Colonic mucosa (tissue), 4 donors: ENCODE measurements around the gene ENO3. TPM values are rescaled to one million over a fixed set of nuclear protein-coding genes. Genes with fewer than 3 reads are reported as not detected.
A peak's percentile ranks its signal among the peaks of the same experiment; 100 is the strongest.
"Not testable (repeated sequence)": the region's sequence is repeated elsewhere in the genome, so short reads cannot be mapped to it uniquely, and the experiment has no call there.

Experiments
- DNase-seq: peaks from one replicate; pipeline ENCODE4 v3.0.0-alpha.2; 2020
- H3K27ac ChIP-seq: fragments of 200-600 bp; one replicate; pipeline ENCODE4 v1.8.0; 2021
- H3K27me3 ChIP-seq: fragments of 200-600 bp; one replicate; pipeline ENCODE4 v1.8.0; 2021
- H3K36me3 ChIP-seq: fragments of 200-600 bp; one replicate; pipeline ENCODE4 v1.8.0; 2021
- H3K4me1 ChIP-seq: fragments of 200-600 bp; one replicate; pipeline ENCODE4 v1.8.0; 2021; ENCODE audit warnings: mild to moderate bottlenecking
- H3K4me3 ChIP-seq: fragments of 200-600 bp; one replicate; pipeline ENCODE4 v1.8.0; 2021
- H3K9ac ChIP-seq, 2 donors: one replicate each; pipeline ENCODE4 v1.7.0; 2013; ENCODE audit warnings: control low read depth in 2 of 2, low read depth in 2 of 2, low read length in 2 of 2
- H3K9me3 ChIP-seq: fragments of 200-600 bp; one replicate; pipeline ENCODE4 v1.8.0; 2021
- intact Hi-C: fragments of 100-400 bp; cut with DNase I; formaldehyde crosslinking; loops from one replicate; pipeline ENCODE4 v1.14.1; 2022
- total RNA-seq, 2 donors: library from RNA; stranded (reverse); fragmentation: NEBNext Ultra II Directional in 1 of 2; extraction: Animal tissue kit (Norgen Biotek cat#: 25700) in 1 of 2; gene quantifications; one replicate each; pipeline ENCODE4 v1.2.1, GENCODE V29; 2021
- TF ChIP-seq, protein P1 (sequence below): fragments of 200-600 bp; IDR thresholded peaks from one replicate; pipeline ENCODE4 v1.8.0; 2022; ENCODE audit warnings: antibody characterized with exemption, mild to moderate bottlenecking
- donor health status: healthy.
- donor health status: DM: no; HTN: no; CAD: no.
- donor health status: DM: no; HTN: no; CAD: no.

Gene ENO3
- total RNA-seq: 10 to 100 TPM in 1 of 2 donors, 1 to 10 TPM in 1; 3.8 to 17.6 TPM

DNA sequence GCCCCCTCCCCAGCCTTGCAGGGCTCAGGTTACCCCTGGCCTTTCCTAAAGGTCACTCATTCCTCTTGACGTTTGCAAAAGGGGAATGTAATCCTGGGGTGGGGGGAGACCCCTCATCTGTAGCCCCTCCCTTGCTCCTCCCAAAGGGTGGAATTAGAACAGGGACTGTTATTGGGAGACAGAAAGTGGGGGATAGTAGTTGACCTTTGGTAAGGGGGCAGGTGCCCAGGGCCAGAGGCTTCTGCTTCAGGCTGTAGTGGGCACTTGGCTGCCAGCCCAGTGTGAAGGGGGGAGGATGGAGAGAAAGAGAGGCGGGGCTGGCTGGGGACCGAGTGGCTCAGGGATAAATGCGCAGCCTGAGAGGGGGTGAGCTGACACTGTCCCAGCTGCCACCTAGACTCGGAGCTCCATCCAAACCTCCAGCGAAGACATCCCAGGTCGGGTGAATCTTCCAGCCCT lies at the start of gene ENO3:
Gene ENO3, plus strand, starts transcription at position 374 of the 459 bp plus-strand sequence. CDS start 711 bp downstream, outside the sequence.
- peak; percentile 48 for DNase-seq
- Histone ChIP-seq H3K9me3 (no peaks in the 10 kb centered on the region), H3K4me3 (peak within 1 kb of the TSS; percentile 89), H3K9ac (peak within 1 kb of the TSS; percentile 70 to 86), H3K27ac (peak within 1 kb of the TSS; percentile 98), H3K4me1 (peaks cover 7% of the 10 kb centered on the region), H3K27me3 (no peaks in the 10 kb centered on the region), H3K36me3 (peaks cover 5% of the 10 kb centered on the region)
- intact Hi-C loops: no loop called here
- TF ChIP-seq, protein P1, sequence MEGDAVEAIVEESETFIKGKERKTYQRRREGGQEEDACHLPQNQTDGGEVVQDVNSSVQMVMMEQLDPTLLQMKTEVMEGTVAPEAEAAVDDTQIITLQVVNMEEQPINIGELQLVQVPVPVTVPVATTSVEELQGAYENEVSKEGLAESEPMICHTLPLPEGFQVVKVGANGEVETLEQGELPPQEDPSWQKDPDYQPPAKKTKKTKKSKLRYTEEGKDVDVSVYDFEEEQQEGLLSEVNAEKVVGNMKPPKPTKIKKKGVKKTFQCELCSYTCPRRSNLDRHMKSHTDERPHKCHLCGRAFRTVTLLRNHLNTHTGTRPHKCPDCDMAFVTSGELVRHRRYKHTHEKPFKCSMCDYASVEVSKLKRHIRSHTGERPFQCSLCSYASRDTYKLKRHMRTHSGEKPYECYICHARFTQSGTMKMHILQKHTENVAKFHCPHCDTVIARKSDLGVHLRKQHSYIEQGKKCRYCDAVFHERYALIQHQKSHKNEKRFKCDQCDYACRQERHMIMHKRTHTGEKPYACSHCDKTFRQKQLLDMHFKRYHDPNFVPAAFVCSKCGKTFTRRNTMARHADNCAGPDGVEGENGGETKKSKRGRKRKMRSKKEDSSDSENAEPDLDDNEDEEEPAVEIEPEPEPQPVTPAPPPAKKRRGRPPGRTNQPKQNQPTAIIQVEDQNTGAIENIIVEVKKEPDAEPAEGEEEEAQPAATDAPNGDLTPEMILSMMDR: no peak

DNA sequence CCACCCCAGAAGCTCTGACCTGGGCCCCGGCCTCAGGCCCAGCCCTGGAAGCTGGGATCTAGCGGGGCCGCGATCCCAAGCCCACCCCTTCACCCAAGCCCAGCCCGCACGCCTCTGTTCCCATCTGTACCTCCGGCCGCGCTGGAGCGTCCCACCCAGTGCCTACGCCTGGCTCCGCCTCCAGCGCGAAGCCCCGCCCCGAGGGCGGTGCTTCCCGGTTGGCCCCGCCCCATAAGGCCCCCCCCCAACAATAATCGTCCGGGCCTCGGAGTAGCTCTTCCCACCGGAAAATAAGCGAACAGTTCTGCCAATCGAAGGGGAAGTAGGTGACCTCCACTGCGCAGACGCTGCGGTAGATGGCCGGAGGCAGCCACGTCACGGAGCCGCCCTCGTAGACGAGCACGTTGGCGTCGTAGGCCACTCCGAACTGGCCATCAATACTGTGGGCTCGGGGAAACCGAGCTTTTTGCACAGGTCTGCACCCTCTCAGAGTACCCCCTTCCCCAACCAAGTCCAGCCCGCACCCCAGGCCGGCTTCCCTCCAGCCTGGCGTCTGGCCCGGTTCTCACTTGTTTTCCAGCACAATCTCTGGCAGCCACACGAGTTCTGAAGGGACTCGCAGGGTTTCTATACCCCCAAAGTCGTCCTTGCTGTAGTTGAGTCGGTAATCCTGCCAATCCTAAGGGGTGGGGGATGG lies 49.1 kb upstream of the ENO3 start:
- no peak overlapping the region for H3K9ac ChIP-seq
- H3K4me3 ChIP-seq: no peak overlapping the region
- H3K9me3 ChIP-seq: no peaks in the 10 kb centered on the region
- no peak overlapping the region for H3K27ac ChIP-seq
- H3K27me3 ChIP-seq: peaks cover 3% of the 10 kb centered on the region
- intact Hi-C loops: loop anchor here (5.0 kb wide), 1 partner anchor 71 kb away; no protein-coding TSS in a partner anchor
- DNase-seq: peak; percentile 76
- TF ChIP-seq, protein P1: no peak
- peaks cover 14% of the 10 kb centered on the region for H3K4me1 ChIP-seq
- H3K36me3 ChIP-seq: no peaks in the 10 kb centered on the region

DNA sequence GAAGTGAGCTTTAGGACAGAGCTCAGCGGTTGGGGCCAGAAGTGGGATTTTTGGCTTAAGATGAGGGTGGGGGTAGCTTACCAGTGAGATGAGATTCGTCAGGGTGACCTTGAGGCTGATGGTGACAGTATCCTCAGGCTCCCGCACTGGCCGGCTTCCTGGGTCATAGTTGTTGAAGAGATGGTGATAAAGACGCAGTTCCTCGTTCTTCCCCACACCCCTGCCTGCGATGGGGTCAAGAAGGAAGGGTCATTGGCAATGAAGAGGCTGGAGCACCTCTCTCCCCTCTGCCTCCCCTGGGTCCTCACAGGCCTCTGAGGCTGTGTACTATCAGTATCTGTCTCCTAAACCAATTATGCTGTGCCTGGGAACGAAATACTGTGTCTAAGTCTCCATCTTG lies 48.4 kb upstream of the ENO3 start:
- Histone ChIP-seq H3K4me1 (peaks cover 14% of the 10 kb centered on the region), H3K27me3 (peaks cover 3% of the 10 kb centered on the region), H3K36me3 (no peaks in the 10 kb centered on the region), H3K9ac (peak overlapping the region in 1 of 2 donors; percentile 9), H3K9me3 (no peaks in the 10 kb centered on the region), H3K27ac (no peak overlapping the region), H3K4me3 (no peak overlapping the region)
- no peak for DNase-seq
- TF ChIP-seq, protein P1: no peak
- intact Hi-C loops: loop anchor here (5.0 kb wide), 1 partner anchor 70 kb away; no protein-coding TSS in a partner anchor

DNA sequence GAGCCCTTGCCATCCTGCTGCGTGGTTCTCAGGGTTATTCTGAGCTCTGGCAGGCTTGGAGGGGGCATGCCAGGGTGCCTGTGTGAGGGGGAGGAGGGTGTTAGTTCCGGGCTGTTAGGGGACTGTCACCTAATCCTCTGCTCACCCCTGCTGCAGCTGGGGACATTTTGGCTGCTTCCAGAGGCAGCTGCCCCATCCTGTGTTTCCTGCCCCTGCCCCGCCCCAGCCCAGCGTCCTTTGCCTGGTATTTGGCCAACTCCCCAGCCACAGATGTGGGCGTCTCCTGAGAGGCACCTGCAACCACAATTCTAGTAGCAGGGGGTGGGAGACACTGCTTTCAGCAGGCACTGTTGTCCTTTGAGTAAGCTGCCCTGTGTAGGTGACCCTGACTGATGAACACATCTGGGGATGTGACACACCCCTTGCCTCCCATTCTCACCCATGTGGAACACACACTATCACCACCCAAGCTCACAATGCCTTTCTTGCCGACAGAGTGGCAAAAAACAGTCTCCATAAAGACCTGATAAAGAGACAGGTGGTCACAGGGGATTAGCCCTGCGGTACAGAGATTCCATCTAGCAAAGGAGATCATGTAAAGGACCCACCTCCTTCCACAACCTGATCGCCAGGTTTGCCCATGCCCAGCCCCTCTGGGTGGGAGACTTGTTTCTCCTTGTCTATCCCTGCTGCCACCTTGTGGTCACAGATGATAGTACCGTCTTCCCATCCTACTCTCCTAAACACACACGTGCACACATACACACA lies 47.7 kb upstream of the ENO3 start, which contains the start of gene CHRNE:
Gene CHRNE, minus strand, starts transcription at position 48 of the 768 bp plus-strand sequence. Its CDS starts 35 bp downstream, at position 13.
- H3K9ac ChIP-seq: peak within 1 kb of the TSS in 1 of 2 donors; percentile 40
- no peaks in the 10 kb centered on the region for H3K36me3 ChIP-seq
- no peak within 1 kb of the TSS for H3K27ac ChIP-seq
- intact Hi-C loops: loop anchor here (5.0 kb wide), 1 partner anchor 69 kb away; no protein-coding TSS in a partner anchor
- peaks cover 14% of the 10 kb centered on the region for H3K4me1 ChIP-seq
- H3K4me3 ChIP-seq: no peak within 1 kb of the TSS
- no peaks in the 10 kb centered on the region for H3K9me3 ChIP-seq
- DNase-seq: peak; percentile 92
- TF ChIP-seq, protein P1: peak; percentile 67
- peaks cover 3% of the 10 kb centered on the region for H3K27me3 ChIP-seq

DNA sequence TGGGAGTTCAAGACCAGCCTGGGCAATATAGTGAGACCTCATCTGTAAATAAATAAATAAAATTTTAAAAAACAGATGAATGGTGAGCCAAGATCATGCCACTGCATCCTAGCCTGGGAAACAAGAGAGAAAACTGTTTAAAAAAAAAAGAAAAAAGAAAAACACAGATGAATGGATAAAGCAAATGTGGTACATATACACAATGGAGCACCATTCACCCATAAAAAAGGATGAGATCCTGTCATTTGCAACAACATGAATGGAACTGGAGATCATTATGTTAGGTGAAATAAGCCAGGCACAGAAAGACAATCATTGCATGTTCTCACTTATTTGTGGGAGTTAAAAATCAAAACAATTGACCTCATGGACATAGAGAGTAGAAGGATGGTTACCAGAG lies 44.3 kb upstream of the ENO3 start:
- H3K9me3 ChIP-seq, H3K27ac ChIP-seq, H3K4me1 ChIP-seq, H3K36me3 ChIP-seq, H3K27me3 ChIP-seq, DNase-seq, intact Hi-C loops, H3K4me3 ChIP-seq, H3K9ac ChIP-seq: not testable (repeated sequence)
